ENCODE results near the gene FN3K.
"Not testable (repeated sequence)": the region's sequence is repeated elsewhere in the genome, so short reads cannot be mapped to it uniquely, and the experiment has no call there.

The FN3K gene

GRCh38 chr17:82772026-82772425, 36.6 kb downstream of the FN3K start:
- no peak for DNase-seq

GRCh38 chr17:82774456-82774855, 39.0 kb downstream of the FN3K start:
- not testable (repeated sequence) for DNase-seq

- DNase-seq, result peak in 33 of 51 donors; percentile 9 to 73 (median 35)
These were observed 39.8 kb downstream of the FN3K start for GRCh38 chr17:82775001-82775823.

- DNase-seq, result no peak
These were observed 41.0 kb downstream of the FN3K start for GRCh38 chr17:82776454-82776853.

GRCh38 chr17:82777778-82778375, 42.5 kb downstream of the FN3K start:
- peak in 2 of 51 donors; percentile 25 to 38 for DNase-seq

- no peak for DNase-seq
These were observed 44.1 kb downstream of the FN3K start for GRCh38 chr17:82779541-82779940.

GRCh38 chr17:82780195-82780594, 44.8 kb downstream of the FN3K start:
- DNase-seq, result no peak

GRCh38 chr17:82780971-82781893, 45.8 kb downstream of the FN3K start:
- no peak for DNase-seq

- peak in 45 of 51 donors; percentile 15 to 84 (median 61) for DNase-seq
These were observed 46.5 kb downstream of the FN3K start for GRCh38 chr17:82781894-82782274.

- no peak for DNase-seq
These were observed 47.3 kb downstream of the FN3K start for GRCh38 chr17:82782657-82783207.

- peak in 1 of 51 donors; percentile 30 for DNase-seq
These were observed 48.1 kb downstream of the FN3K start for GRCh38 chr17:82783498-82783897.

- DNase-seq, result not testable (repeated sequence)
These were observed 50.2 kb downstream of the FN3K start for GRCh38 chr17:82785581-82785980.

- DNase-seq, result no peak
These were observed 51.0 kb downstream of the FN3K start for GRCh38 chr17:82786427-82786826.

GRCh38 chr17:82787081-82787848, 51.9 kb downstream of the FN3K start:
- DNase-seq, result peak in 30 of 51 donors; percentile 11 to 72 (median 48)

- DNase-seq, result peak in 1 of 51 donors; percentile 9
These were observed 53.0 kb downstream of the FN3K start for GRCh38 chr17:82788206-82789001.

GRCh38 chr17:82789051-82789592, 53.7 kb downstream of the FN3K start:
- DNase-seq, result no peak

GRCh38 chr17:82789806-82790205, 54.4 kb downstream of the FN3K start:
- DNase-seq, result no peak

GRCh38 chr17:82790391-82790790, 55.0 kb downstream of the FN3K start:
- no peak for DNase-seq

GRCh38 chr17:82791532-82791931, 56.1 kb downstream of the FN3K start:
- peak in 2 of 51 donors; percentile 20 to 33 for DNase-seq

Data from hypothalamus (tissue), 51 donors.